Measurements from ENCODE around the gene GADD45A. TPM values are rescaled to one million over a fixed set of nuclear protein-coding genes. Genes with fewer than 3 reads are reported as not detected.

The GADD45A gene
- polyA plus RNA-seq, 1 donor (not counting 4 experiments of a cell fraction or from before 2014, with no cell fraction given): 151 TPM

- H3K27me3 ChIP-seq (ENCODE audit: control insufficient read depth, extremely low read depth, insufficient read depth, low read length): no peaks in the 10 kb centered on the region
- no peaks in the 10 kb centered on the region for H3K4me1 ChIP-seq (ENCODE audit: control insufficient read depth, extremely low read depth, insufficient read depth, low read length)
- H2AFZ ChIP-seq (ENCODE audit: control insufficient read depth, low read length): no peak overlapping the region
- H3K4me3 ChIP-seq (ENCODE audit: control insufficient read depth in 2 of 3, extremely low read depth in 1 of 3, insufficient read depth in 2 of 3, low read depth in 1 of 3, low read length in 3 of 3): no peak overlapping the region
- dilution Hi-C loops (cut with MboI; ENCODE audit: extremely low pct_ligation_motif_present, low sequenced_read_pairs): no loop called here
- no peak overlapping the region for H3K9ac ChIP-seq (ENCODE audit: control insufficient read depth, extremely low read depth, insufficient read depth, low read length)
- no peak for FAIRE-seq
- DNase-seq (ENCODE audit: low read depth, low spot score): no peak
- TF ChIP-seq EZH2 (IDR thresholded peaks at IDR 0.05; ENCODE audit: low read length): no peak
- no peak for TF ChIP-seq CTCF (optimal IDR thresholded peaks at IDR 0.05 in 1 of 3, IDR thresholded peaks at IDR 0.05 in 1 of 3, conservative IDR thresholded peaks at IDR 0.05 in 1 of 3; ENCODE audit: extremely low read depth in 1 of 3, insufficient read depth in 2 of 3, low read length in 3 of 3)
- H3K79me2 ChIP-seq (ENCODE audit: control insufficient read depth, insufficient read depth, low read length): no peaks in the 10 kb centered on the region
- H3K9me3 ChIP-seq (ENCODE audit: control insufficient read depth, low read depth, low read length): no peaks in the 10 kb centered on the region
- no peaks in the 10 kb centered on the region for H3K36me3 ChIP-seq (ENCODE audit: control insufficient read depth in 2 of 2, extremely low read depth in 1 of 2, insufficient read depth in 2 of 2, low read length in 2 of 2)
- H4K20me1 ChIP-seq (ENCODE audit: control insufficient read depth, extremely low read depth, insufficient read depth, low read length): no peaks in the 10 kb centered on the region
- no peak overlapping the region for H3K4me2 ChIP-seq (ENCODE audit: control insufficient read depth, extremely low read depth, insufficient read depth, low read depth, low read length)
- H3K9me1 ChIP-seq (ENCODE audit: control insufficient read depth, extremely low read depth, insufficient read depth, low read length): no peaks in the 10 kb centered on the region
- H3K27ac ChIP-seq (ENCODE audit: control insufficient read depth, insufficient read depth, low read length): no peak overlapping the region
Measured at GRCh38 chr1:67668660-67669059, 16.3 kb upstream of the GADD45A start.

- Histone ChIP-seq H3K9me1 (ENCODE audit: control insufficient read depth, extremely low read depth, insufficient read depth, low read length) (no peaks in the 10 kb centered on the region), H3K4me3 (ENCODE audit: control insufficient read depth in 2 of 3, extremely low read depth in 1 of 3, insufficient read depth in 2 of 3, low read depth in 1 of 3, low read length in 3 of 3) (no peak overlapping the region), H3K27me3 (ENCODE audit: control insufficient read depth, extremely low read depth, insufficient read depth, low read length) (no peaks in the 10 kb centered on the region), H3K27ac (ENCODE audit: control insufficient read depth, insufficient read depth, low read length) (no peak overlapping the region), H3K9ac (ENCODE audit: control insufficient read depth, extremely low read depth, insufficient read depth, low read length) (no peak overlapping the region), H3K79me2 (ENCODE audit: control insufficient read depth, insufficient read depth, low read length) (no peaks in the 10 kb centered on the region), H3K9me3 (ENCODE audit: control insufficient read depth, low read depth, low read length) (no peaks in the 10 kb centered on the region), H2AFZ (ENCODE audit: control insufficient read depth, low read length) (no peak overlapping the region), H3K4me1 (ENCODE audit: control insufficient read depth, extremely low read depth, insufficient read depth, low read length) (peaks cover 4% of the 10 kb centered on the region), H3K4me2 (ENCODE audit: control insufficient read depth, extremely low read depth, insufficient read depth, low read depth, low read length) (no peak overlapping the region), H4K20me1 (ENCODE audit: control insufficient read depth, extremely low read depth, insufficient read depth, low read length) (no peaks in the 10 kb centered on the region), H3K36me3 (ENCODE audit: control insufficient read depth in 2 of 2, extremely low read depth in 1 of 2, insufficient read depth in 2 of 2, low read length in 2 of 2) (no peaks in the 10 kb centered on the region)
- FAIRE-seq: no peak
- TF ChIP-seq CTCF (optimal IDR thresholded peaks at IDR 0.05 in 1 of 3, IDR thresholded peaks at IDR 0.05 in 1 of 3, conservative IDR thresholded peaks at IDR 0.05 in 1 of 3; ENCODE audit: extremely low read depth in 1 of 3, insufficient read depth in 2 of 3, low read length in 3 of 3): no peak
- no peak for TF ChIP-seq EZH2 (IDR thresholded peaks at IDR 0.05; ENCODE audit: low read length)
- DNase-seq (ENCODE audit: low read depth, low spot score): no peak
- dilution Hi-C loops (cut with MboI; ENCODE audit: extremely low pct_ligation_motif_present, low sequenced_read_pairs): no loop called here
Measured at GRCh38 chr1:67672260-67672803, 12.7 kb upstream of the GADD45A start.

Data from keratinocyte (primary cell).